B cell (primary cell): Measurements from ENCODE around the gene FAM153A.
"Not testable (repeated sequence)": the region's sequence is repeated elsewhere in the genome, so short reads cannot be mapped to it uniquely, and the experiment has no call there.

ENCODE experiments used
- CTCF ChIP-seq: fragments of 200-600 bp; IDR thresholded peaks from one replicate; pipeline ENCODE4 v1.8.0; 2022; ENCODE audit warnings: antibody characterized with exemption, mild to moderate bottlenecking
- EZH2 ChIP-seq: IDR thresholded peaks from 2 replicates; pipeline ENCODE4 v1.6.1; 2012; ENCODE audit warnings: borderline replicate concordance, low read depth, mild to moderate bottlenecking, moderate library complexity, low read length; ENCODE audit not compliant: insufficient read depth, poor library complexity, severe bottlenecking

- not testable (repeated sequence) for TF ChIP-seq EZH2, CTCF
These were observed 12.1 kb downstream of the FAM153A start for GRCh38 chr5:177770646-177771045.
